SK-N-MC (cell line): ENCODE data around the gene STX10.

ENCODE experiments used
- EZH2 ChIP-seq: fragments of 200-600 bp; sonication (generic); IDR thresholded peaks from one replicate; pipeline ENCODE4 v1.6.1; 2017; ENCODE audit warnings: antibody characterized with exemption
- FOXP2 ChIP-seq: optimal IDR thresholded peaks from 2 replicates; pipeline ENCODE3; 2011; ENCODE audit warnings: mild to moderate bottlenecking, moderate library complexity; ENCODE audit not compliant: insufficient read depth; ENCODE audit errors: extremely low read length, control extremely low read depth
- POLR2AphosphoS5 ChIP-seq: IDR thresholded peaks from 2 replicates; pipeline ENCODE4 v1.6.1; 2012; ENCODE audit warnings: mild to moderate bottlenecking, low read depth, low read length, borderline replicate concordance

GRCh38 chr19:13100841-13101589 lies 49.2 kb downstream of the STX10 start:
- no peak for TF ChIP-seq EZH2
- no peak for TF ChIP-seq POLR2AphosphoS5
- TF ChIP-seq FOXP2, result no peak
